ENCODE data around the gene ZNF837.

DNA sequence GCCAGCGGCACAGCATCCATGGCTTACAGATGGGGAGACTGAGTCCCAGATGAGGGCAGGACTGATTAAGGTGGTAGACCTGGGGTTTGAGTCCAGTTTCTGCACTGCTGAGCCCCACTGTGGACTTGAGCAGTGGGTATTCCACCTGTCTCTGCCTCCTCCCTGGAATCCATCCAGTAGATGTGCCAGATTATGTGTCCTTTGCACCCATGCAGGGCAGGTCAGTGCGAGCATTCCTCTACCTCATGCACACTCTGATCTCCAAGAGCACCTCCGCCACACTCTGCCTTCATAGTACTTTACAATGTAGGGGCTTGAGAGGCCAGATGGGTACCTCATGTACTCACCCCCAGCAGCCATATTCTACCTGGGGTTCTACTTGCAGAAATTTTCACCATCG lies 44.0 kb downstream of the ZNF837 start:
- TF ChIP-seq, protein P1, sequence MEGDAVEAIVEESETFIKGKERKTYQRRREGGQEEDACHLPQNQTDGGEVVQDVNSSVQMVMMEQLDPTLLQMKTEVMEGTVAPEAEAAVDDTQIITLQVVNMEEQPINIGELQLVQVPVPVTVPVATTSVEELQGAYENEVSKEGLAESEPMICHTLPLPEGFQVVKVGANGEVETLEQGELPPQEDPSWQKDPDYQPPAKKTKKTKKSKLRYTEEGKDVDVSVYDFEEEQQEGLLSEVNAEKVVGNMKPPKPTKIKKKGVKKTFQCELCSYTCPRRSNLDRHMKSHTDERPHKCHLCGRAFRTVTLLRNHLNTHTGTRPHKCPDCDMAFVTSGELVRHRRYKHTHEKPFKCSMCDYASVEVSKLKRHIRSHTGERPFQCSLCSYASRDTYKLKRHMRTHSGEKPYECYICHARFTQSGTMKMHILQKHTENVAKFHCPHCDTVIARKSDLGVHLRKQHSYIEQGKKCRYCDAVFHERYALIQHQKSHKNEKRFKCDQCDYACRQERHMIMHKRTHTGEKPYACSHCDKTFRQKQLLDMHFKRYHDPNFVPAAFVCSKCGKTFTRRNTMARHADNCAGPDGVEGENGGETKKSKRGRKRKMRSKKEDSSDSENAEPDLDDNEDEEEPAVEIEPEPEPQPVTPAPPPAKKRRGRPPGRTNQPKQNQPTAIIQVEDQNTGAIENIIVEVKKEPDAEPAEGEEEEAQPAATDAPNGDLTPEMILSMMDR (IDR thresholded peaks at IDR 0.05), result no peak
- TF ChIP-seq POLR2AphosphoS5 (IDR thresholded peaks at IDR 0.05) (no peak), POLR2A (IDR thresholded peaks at IDR 0.05) (no peak), EP300 (IDR thresholded peaks at IDR 0.05) (no peak)

Data from stomach (tissue), 4 donors.